ENCODE data around the gene EHBP1.

The EHBP1 gene

DNA sequence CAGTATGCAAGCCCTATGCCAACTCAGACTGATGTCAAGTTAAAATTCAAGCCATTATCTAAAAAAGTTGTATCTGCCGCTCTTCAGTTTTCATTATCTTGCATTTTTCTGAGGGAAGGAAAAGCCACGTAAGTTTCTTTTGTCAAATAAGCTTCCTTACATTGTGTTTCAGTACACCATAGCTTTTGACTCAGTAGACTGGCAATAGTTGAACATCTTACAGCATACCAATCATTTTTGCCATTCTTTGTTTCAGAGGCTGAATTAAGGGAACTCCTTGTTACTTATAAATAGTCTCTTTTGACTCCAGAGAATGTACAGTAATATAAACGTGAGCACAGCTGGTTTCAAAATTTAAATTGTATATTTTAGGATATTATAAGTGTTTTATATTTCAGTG lies 120.6 kb downstream of the EHBP1 start:
- no peak for DNase-seq

- DNase-seq = no peak
Observed at GRCh38 chr2:62826953-62827675, 121.6 kb downstream of the EHBP1 start.

- no peak for DNase-seq
Observed at GRCh38 chr2:62831729-62832128, 126.2 kb downstream of the EHBP1 start.

GRCh38 chr2:62844311-62845090 lies 139.0 kb downstream of the EHBP1 start:
- DNase-seq = no peak

DNA sequence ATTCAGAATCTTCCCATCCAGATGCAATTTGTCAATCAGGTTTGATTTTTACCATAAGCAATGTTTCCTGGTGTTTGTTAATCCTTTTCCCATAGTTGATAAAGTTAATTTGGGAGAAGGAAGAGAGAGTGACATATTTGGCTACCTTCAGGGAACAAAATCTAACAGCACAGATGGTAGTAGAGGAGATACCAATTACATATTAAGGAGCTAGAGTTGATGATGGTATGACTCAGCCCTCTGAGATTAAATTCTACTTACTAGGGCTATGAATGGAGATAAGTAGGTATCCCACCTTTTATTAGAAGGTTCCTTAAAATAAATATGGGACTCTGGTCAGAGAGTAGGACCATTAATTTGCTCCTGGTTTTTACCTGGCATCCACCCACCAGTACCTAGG lies 139.7 kb downstream of the EHBP1 start:
- no peak for DNase-seq

DNA sequence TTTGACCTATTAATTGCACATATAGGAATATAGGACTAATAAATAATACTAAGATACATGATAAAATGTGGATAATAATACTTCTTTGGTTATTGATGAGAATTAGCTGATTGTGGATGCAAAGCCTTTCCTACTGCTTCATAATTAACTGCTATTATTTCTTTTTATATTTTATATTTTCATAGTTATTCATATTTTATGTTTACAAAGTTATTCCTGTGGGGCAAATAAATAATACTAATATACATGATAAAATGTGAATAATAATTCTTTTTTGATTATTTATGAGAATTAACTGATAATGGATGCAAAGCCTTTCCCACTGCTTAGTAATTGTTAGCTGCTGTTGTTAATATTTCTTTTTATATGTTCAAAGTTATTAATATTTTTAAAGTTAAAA lies 146.7 kb downstream of the EHBP1 start:
- DNase-seq = no peak

- no peak for DNase-seq
Observed at GRCh38 chr2:62854600-62855514, 149.3 kb downstream of the EHBP1 start.

DNA sequence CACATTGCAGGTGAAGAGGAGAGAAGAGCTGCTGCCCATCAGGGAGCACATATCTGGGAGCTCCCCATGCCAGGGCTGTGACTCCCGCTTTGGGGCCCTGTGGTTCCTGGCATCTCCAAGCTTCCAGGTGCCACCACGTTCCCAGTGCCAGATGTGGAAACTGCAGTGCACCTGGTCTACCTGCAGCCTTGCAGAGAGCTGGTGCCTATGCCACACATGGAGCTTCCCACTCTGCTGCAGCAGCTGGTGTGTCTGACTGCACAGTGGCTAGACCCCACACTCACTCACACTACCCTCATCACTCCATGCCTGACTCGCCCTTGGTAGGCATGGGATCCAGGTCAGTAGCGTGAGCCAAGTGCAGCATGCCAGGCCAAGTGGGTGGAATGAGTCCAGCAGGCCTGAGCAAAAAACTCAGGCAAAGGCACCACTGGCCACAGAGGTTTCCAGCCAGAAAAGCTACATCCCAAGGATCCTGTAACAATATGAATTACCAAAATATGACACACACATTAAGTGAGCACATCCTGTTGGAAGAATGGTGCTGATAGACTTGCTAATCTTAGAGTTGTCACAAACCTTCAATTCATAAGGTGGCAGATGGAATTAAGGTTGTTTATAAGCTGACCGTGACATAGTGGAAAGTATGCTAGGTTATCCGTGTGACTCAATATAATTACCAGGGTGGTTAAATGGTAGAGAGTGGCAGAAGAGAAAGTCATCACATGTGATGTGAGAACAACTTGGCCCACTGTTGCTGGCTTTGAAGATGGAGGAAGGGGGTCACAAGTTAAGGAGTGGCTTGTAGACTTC lies 150.9 kb downstream of the EHBP1 start:
- no peak for DNase-seq

GRCh38 chr2:62857139-62857931 lies 151.8 kb downstream of the EHBP1 start:
- no peak for DNase-seq

GRCh38 chr2:62858231-62858832 lies 152.8 kb downstream of the EHBP1 start:
- no peak for DNase-seq

DNA sequence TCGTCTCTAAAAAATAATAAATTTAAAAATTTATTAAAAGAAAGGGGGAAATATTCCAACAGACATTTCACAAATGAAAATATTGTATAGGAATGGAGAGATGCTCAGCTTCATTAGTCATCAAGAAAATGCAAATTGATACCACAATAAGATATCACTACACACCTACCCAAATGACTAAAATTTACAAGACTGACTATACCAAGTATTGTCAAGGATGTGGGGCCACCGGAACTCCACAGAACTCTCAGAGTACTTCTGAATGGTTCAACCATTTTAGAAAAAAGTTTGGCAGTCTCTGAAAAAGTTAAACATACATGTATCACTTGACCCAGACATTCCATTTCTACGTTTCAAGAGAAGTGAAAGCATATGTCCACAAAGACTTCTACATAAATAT lies 163.4 kb downstream of the EHBP1 start:
- DNase-seq = no peak

GRCh38 chr2:62870966-62871365 lies 165.5 kb downstream of the EHBP1 start:
- no peak for DNase-seq

- DNase-seq = no peak
Observed at GRCh38 chr2:62871506-62871905, 166.0 kb downstream of the EHBP1 start.

- DNase-seq = no peak
Observed at GRCh38 chr2:62873603-62874002, 168.1 kb downstream of the EHBP1 start.

GRCh38 chr2:62874881-62875383 lies 169.4 kb downstream of the EHBP1 start:
- DNase-seq = no peak

GRCh38 chr2:62881162-62881795 lies 175.8 kb downstream of the EHBP1 start:
- DNase-seq = no peak

GRCh38 chr2:62883629-62884028 lies 178.1 kb downstream of the EHBP1 start:
- no peak for DNase-seq

GRCh38 chr2:62884086-62884485 lies 178.6 kb downstream of the EHBP1 start:
- no peak for DNase-seq

GRCh38 chr2:62884514-62884913 lies 179.0 kb downstream of the EHBP1 start:
- no peak for DNase-seq

DNA sequence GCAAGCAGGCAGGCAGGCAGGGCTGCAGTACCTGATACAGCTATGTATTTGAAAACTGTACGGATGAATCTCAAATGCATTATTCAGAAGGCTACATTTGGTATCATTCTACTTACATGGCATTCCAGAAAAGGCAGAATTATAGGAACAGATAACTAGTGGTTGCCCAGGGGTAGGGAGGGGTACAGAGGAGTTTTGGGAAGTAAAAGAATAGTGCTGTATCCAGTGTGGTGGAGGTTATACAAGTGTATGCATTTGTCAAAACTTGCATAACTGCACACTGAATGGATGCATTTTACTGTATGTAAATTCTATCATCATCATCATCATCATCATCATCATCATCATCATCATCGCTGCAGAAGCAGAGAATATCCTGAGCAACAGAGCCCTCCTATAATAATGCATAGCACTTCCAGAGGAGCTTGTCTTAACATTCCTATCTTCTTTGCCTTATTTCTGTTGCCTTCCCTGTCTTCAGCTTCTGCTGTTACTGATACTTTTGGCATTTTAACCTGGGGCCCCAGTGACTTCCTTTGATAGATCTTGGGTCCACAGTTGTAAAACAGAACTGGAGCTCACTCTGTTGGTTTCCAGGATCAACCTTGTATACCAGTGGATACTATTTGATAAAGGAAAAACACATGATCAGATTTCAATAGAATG lies 189.6 kb downstream of the EHBP1 start:
- DNase-seq = no peak

All from T1000 (cell line).